Measurements from ENCODE around the gene DGKQ.

Gene DGKQ

DNA sequence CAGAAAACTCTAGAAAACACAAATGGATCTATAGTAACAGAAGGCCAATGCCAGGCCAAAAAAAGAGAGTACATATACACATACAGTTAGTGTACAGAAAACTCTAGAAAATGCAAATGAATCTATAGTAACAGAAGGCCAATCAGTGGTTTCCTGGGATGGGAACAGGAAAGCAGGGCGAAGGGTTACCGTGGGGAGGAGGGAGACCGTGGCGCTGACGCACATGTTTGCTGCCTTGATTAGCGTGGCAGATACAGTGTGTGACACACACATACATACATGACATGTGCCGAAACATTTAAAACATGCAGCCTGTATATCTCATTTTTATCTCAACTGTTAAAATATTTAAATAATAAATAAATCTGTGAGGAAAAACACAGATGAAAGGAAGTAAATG lies 55.9 kb downstream of the DGKQ start:
- Histone ChIP-seq H4K20me1 (peaks cover 44 to 99% (median 86%) of the 10 kb centered on the region in 11 experiments), H3K9me3 (replicated peaks in 1 of 11) (peaks cover 0 to 59% (median 51%) of the 10 kb centered on the region in 11 experiments; a peak in 18 of 22 replicates), H3K36me3 (peaks cover 11 to 54% (median 42%) of the 10 kb centered on the region in 11 experiments), H3K4me3 (no peak overlapping the region), H3K27me3 (no peaks in the 10 kb centered on the region), H3K9ac (no peak overlapping the region), H3K27ac (no peak overlapping the region), H3K4me1 (peaks cover 43 to 68% (median 50%) of the 10 kb centered on the region in 10 experiments), H3K4me2 (peak overlapping the region in 3 of 11 experiments; percentile 22 to 91 (median 66); a peak in 2 of 22 replicates)
- TF ChIP-seq Cebpa-rat (IDR thresholded peaks at IDR 0.05), result no peak

DNA sequence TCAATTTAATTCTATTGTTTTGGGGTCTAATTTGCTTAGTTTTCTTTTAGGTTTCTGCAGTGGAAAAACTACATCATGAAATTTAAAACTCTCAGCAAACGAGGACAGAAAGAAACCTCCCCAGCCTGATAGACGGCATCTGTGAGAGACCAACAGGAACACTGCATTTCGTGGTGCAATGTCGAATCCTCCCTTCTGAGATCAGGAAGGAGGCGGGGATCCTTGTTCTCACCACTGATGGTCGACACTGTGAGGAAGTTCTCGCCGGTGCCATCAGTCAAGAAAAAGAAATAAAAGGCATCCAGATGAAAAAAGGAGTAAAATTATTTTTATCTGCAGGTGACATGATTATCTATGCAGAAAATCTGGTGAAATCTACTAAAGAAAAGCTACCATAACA lies 57.8 kb downstream of the DGKQ start:
- Histone ChIP-seq H3K4me1 (peaks cover 28 to 53% (median 36%) of the 10 kb centered on the region in 10 experiments), H3K9me3 (replicated peaks in 1 of 11) (peaks cover 0 to 43% (median 34%) of the 10 kb centered on the region in 11 experiments; a peak in 18 of 22 replicates), H3K4me2 (peak overlapping the region; percentile 66 to 92 (median 86)), H3K4me3 (peak overlapping the region; percentile 23 to 53 (median 42); a peak in 14 of 20 replicates), H3K27me3 (no peaks in the 10 kb centered on the region), H4K20me1 (peaks cover 62 to 99% (median 96%) of the 10 kb centered on the region in 11 experiments), H3K9ac (peak overlapping the region in 10 of 11 experiments; percentile 45 to 75 (median 60); a peak in 20 of 22 replicates), H3K27ac (peak overlapping the region in 10 of 11 experiments; percentile 44 to 74 (median 66); a peak in 19 of 22 replicates), H3K36me3 (peaks cover 30 to 61% (median 47%) of the 10 kb centered on the region in 11 experiments)
- TF ChIP-seq Cebpa-rat (IDR thresholded peaks at IDR 0.05), result no peak

- H3K4me3 ChIP-seq, result peak overlapping the region; percentile 23 to 53 (median 42); a peak in 15 of 20 replicates
- peak overlapping the region in 10 of 11 experiments; percentile 45 to 75 (median 60); a peak in 20 of 22 replicates for H3K9ac ChIP-seq
- peaks cover 67 to 100% (median 99%) of the 10 kb centered on the region in 11 experiments for H4K20me1 ChIP-seq
- H3K4me2 ChIP-seq, result peak overlapping the region; percentile 66 to 92 (median 86)
- no peaks in the 10 kb centered on the region for H3K27me3 ChIP-seq
- peaks cover 0 to 38% (median 29%) of the 10 kb centered on the region in 11 experiments; a peak in 18 of 22 replicates for H3K9me3 ChIP-seq (replicated peaks in 1 of 11)
- peaks cover 35 to 64% (median 49%) of the 10 kb centered on the region in 11 experiments for H3K36me3 ChIP-seq
- H3K4me1 ChIP-seq, result peaks cover 28 to 51% (median 34%) of the 10 kb centered on the region in 10 experiments
- TF ChIP-seq Cebpa-rat (IDR thresholded peaks at IDR 0.05), result no peak
- peak overlapping the region in 10 of 11 experiments; percentile 44 to 74 (median 66); a peak in 19 of 22 replicates for H3K27ac ChIP-seq
Observed at GRCh38 chr4:915041-915474, 58.3 kb downstream of the DGKQ start.

DNA sequence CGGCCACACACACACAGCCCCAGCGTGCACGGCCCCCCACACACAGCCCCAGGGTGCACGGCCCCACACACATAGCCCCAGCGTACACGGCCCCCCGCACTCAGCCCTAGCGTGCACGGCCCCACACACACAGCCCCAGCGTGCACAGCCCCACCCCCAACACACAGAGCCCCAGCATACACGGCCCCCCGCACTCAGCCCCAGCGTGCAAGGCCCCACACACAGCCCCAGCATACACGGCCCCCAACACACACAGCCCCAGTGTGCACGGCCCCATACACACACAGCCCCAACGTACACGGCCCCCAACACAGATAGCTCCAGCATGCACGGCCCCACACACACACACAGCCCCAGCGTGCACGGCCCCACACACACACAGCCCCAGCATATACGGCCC lies 58.8 kb downstream of the DGKQ start:
- Histone ChIP-seq H3K9ac (peak overlapping the region in 7 of 11 experiments; percentile 45 to 75 (median 61); a peak in 12 of 22 replicates), H4K20me1 (peaks cover 72 to 100% (median 99%) of the 10 kb centered on the region in 11 experiments), H3K27me3 (no peaks in the 10 kb centered on the region), H3K4me2 (peak overlapping the region; percentile 66 to 92 (median 86)), H3K27ac (peak overlapping the region in 8 of 11 experiments; percentile 52 to 74 (median 67); a peak in 11 of 22 replicates), H3K4me1 (peaks cover 28 to 46% (median 33%) of the 10 kb centered on the region in 10 experiments), H3K4me3 (peak overlapping the region in 9 of 10 experiments; percentile 30 to 53 (median 44); a peak in 10 of 20 replicates), H3K9me3 (replicated peaks in 1 of 11) (peaks cover 0 to 33% (median 23%) of the 10 kb centered on the region in 11 experiments; a peak in 18 of 22 replicates), H3K36me3 (peaks cover 40 to 64% (median 49%) of the 10 kb centered on the region in 11 experiments)
- no peak for TF ChIP-seq Cebpa-rat (IDR thresholded peaks at IDR 0.05)

- no peak overlapping the region for H3K27ac ChIP-seq
- peaks cover 0 to 20% (median 11%) of the 10 kb centered on the region in 11 experiments; a peak in 18 of 22 replicates for H3K9me3 ChIP-seq (replicated peaks in 1 of 11)
- peaks cover 78 to 100% (median 99%) of the 10 kb centered on the region in 11 experiments for H4K20me1 ChIP-seq
- H3K9ac ChIP-seq, result no peak overlapping the region
- TF ChIP-seq Cebpa-rat (IDR thresholded peaks at IDR 0.05), result no peak
- H3K4me2 ChIP-seq, result no peak overlapping the region
- no peaks in the 10 kb centered on the region for H3K27me3 ChIP-seq
- H3K36me3 ChIP-seq, result peaks cover 48 to 66% (median 53%) of the 10 kb centered on the region in 11 experiments
- H3K4me3 ChIP-seq, result no peak overlapping the region
- H3K4me1 ChIP-seq, result peaks cover 28 to 35% (median 29%) of the 10 kb centered on the region in 10 experiments
Observed at GRCh38 chr4:913280-913618, 60.1 kb downstream of the DGKQ start.

- no peak for TF ChIP-seq Cebpa-rat (IDR thresholded peaks at IDR 0.05)
- Histone ChIP-seq H4K20me1 (peaks cover 80 to 100% (median 100%) of the 10 kb centered on the region in 11 experiments), H3K27ac (no peak overlapping the region), H3K4me2 (no peak overlapping the region), H3K36me3 (peaks cover 53 to 66% (median 59%) of the 10 kb centered on the region in 11 experiments), H3K27me3 (no peaks in the 10 kb centered on the region), H3K9me3 (replicated peaks in 1 of 11) (peaks cover 0 to 15% (median 5%) of the 10 kb centered on the region in 11 experiments; a peak in 18 of 22 replicates), H3K4me3 (no peak overlapping the region), H3K4me1 (peaks cover 28 to 35% (median 29%) of the 10 kb centered on the region in 10 experiments), H3K9ac (no peak overlapping the region)
Observed at GRCh38 chr4:912548-913279, 60.7 kb downstream of the DGKQ start.

DNA sequence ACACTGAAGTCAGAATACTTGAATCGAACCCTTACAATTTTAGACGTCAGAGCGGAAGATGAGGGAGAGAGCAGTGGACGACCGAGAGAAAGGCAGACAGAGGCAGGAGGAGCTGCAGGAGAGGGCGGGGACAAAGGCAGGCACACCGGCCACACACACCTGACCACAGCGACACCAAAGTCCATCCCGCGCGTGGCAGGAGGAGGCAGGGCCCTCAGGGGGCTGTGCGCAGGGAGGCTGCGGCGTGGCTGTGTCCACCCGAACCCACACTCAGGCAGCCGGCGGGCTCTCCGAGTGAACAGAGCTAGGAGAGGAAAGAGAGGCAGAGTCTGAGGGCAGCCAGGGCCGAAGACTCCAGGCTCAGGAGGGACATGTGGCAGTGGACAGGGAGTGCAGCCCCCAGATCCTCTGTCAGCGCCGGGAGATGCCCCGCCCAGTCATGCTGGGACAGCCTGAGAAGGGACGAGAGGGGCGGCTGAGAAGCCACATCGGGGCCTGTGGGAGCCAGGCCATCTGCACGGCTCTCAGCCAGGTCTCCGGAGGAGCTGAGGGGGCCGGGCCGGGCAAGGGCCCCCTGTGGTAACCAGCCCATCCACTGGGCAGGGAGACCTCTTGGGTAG lies 61.4 kb downstream of the DGKQ start:
- Histone ChIP-seq H3K4me1 (peaks cover 24 to 29% (median 28%) of the 10 kb centered on the region in 10 experiments), H3K9me3 (replicated peaks in 1 of 11) (peaks cover 0 to 9% (median 1%) of the 10 kb centered on the region in 11 experiments; a peak in 7 of 22 replicates), H3K27me3 (no peaks in the 10 kb centered on the region), H3K4me3 (no peak overlapping the region), H3K27ac (no peak overlapping the region), H3K4me2 (no peak overlapping the region), H4K20me1 (peaks cover 81 to 100% (median 100%) of the 10 kb centered on the region in 11 experiments), H3K9ac (no peak overlapping the region), H3K36me3 (peaks cover 60 to 67% (median 65%) of the 10 kb centered on the region in 11 experiments)
- TF ChIP-seq Cebpa-rat (IDR thresholded peaks at IDR 0.05), result no peak

DNA sequence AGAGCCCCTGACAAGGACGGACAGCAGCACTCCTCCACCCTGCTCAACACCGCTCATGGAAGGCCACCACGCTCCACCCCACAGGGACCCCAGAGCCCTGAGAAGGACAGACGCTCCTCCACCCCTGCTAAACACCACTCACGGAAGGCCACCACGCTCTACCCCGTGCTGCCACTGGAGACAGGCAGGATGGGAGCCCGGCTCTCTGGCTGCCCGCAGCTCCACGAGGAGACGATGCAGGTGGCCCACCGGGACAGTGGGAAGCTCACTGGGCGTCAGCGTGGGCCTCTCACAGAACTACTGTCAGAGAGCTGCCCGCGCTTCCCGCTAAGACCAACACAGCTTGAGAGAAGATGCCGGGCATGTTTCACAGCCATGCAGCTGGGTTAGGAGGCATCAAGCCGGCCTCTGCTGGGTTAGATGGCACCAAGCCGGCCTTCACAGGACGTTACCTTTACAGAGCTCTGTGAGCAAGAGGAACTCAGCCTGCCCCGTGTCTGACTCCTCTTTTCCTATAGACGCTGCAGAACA lies 62.1 kb downstream of the DGKQ start:
- TF ChIP-seq Cebpa-rat (IDR thresholded peaks at IDR 0.05), result no peak
- Histone ChIP-seq H3K4me2 (no peak overlapping the region), H4K20me1 (peaks cover 81 to 100% (median 100%) of the 10 kb centered on the region in 11 experiments), H3K9me3 (replicated peaks in 1 of 11) (peaks cover 0 to 11% (median 2%) of the 10 kb centered on the region in 11 experiments; a peak in 5 of 22 replicates), H3K4me1 (peaks cover 17 to 22% (median 21%) of the 10 kb centered on the region in 10 experiments), H3K36me3 (peaks cover 60 to 74% (median 72%) of the 10 kb centered on the region in 11 experiments), H3K4me3 (no peak overlapping the region), H3K27me3 (no peaks in the 10 kb centered on the region), H3K27ac (no peak overlapping the region), H3K9ac (no peak overlapping the region)
